ENCODE results near the gene IBA57. TPM values are rescaled to one million over a fixed set of nuclear protein-coding genes. Genes with fewer than 3 reads are reported as not detected.

The IBA57 gene
- 16.5 and 30.4 TPM in 2 replicates for total RNA-seq (2014; rRNA removed; shearing (Covaris generic))

GRCh38 chr1:228165372-228166169, at the start of gene IBA57:
Gene IBA57, plus strand, starts transcription at chr1:228165804. Its CDS starts 13 bp downstream, at chr1:228165817.
- peak; percentile 96 for DNase-seq (ENCODE audit: low spot score)

GRCh38 chr1:228117335-228117734, 48.3 kb upstream of the IBA57 start:
- no peak for DNase-seq (ENCODE audit: low spot score)

GRCh38 chr1:228118040-228118439, 47.6 kb upstream of the IBA57 start:
- no peak for DNase-seq (ENCODE audit: low spot score)

- no peak for DNase-seq (ENCODE audit: low spot score)
Measured at GRCh38 chr1:228120351-228120750, 45.3 kb upstream of the IBA57 start.

GRCh38 chr1:228120857-228121489, 44.6 kb upstream of the IBA57 start:
- DNase-seq (ENCODE audit: low spot score) = no peak

GRCh38 chr1:228122921-228123441, 42.6 kb upstream of the IBA57 start:
- no peak for DNase-seq (ENCODE audit: low spot score)

GRCh38 chr1:228123505-228123904, 42.1 kb upstream of the IBA57 start:
- no peak for DNase-seq (ENCODE audit: low spot score)

- no peak for DNase-seq (ENCODE audit: low spot score)
Measured at GRCh38 chr1:228125185-228125584, 40.4 kb upstream of the IBA57 start.

GRCh38 chr1:228131766-228132165, 33.8 kb upstream of the IBA57 start:
- DNase-seq (ENCODE audit: low spot score) = peak; percentile 16

GRCh38 chr1:228134591-228134990, 31.0 kb upstream of the IBA57 start:
- no peak for DNase-seq (ENCODE audit: low spot score)

GRCh38 chr1:228136901-228137300, 28.7 kb upstream of the IBA57 start:
- no peak for DNase-seq (ENCODE audit: low spot score)

GRCh38 chr1:228139406-228139930, 26.1 kb upstream of the IBA57 start:
- no peak for DNase-seq (ENCODE audit: low spot score)

- peak; percentile 99 for DNase-seq (ENCODE audit: low spot score)
Measured at GRCh38 chr1:228139931-228140723, 25.5 kb upstream of the IBA57 start, which contains the start of gene GUK1. Gene GUK1, plus strand, starts transcription at chr1:228140279. Its CDS starts 24 bp downstream, at chr1:228140303.

- DNase-seq (ENCODE audit: low spot score) = peak; percentile 28
Measured at GRCh38 chr1:228140724-228141225, 24.8 kb upstream of the IBA57 start.

- DNase-seq (ENCODE audit: low spot score) = peak; percentile 59
Measured at GRCh38 chr1:228141226-228142044, 24.2 kb upstream of the IBA57 start.

- no peak for DNase-seq (ENCODE audit: low spot score)
Measured at GRCh38 chr1:228142155-228142691, 23.4 kb upstream of the IBA57 start.

GRCh38 chr1:228142701-228143136, 22.9 kb upstream of the IBA57 start:
- no peak for DNase-seq (ENCODE audit: low spot score)

- DNase-seq (ENCODE audit: low spot score) = no peak
Measured at GRCh38 chr1:228143480-228144192, 22.0 kb upstream of the IBA57 start.
